GM13977 (cell line): ENCODE results near the gene SMARCC2.
A peak's percentile ranks its signal among the peaks of the same experiment; 100 is the strongest.

Source experiments
- DNase-seq: peaks from one replicate; pipeline ENCODE4 v3.0.0; 2012; ENCODE audit warnings: low spot score
- in situ Hi-C: fragments of 300-500 bp; cut with MboI; formaldehyde crosslinking; loops from one replicate; pipeline ENCODE4 v1.12.0; 2022; ENCODE audit warnings: low sequenced_read_pairs, low pct_unique_long_range_greater_than_20kb, mixed read lengths, inconsistent platforms; ENCODE audit not compliant: unreplicated experiment
- TF ChIP-seq, protein P1 (sequence below): IDR thresholded peaks from 2 replicates; pipeline ENCODE4 v1.5.1; 2012; ENCODE audit warnings: mild to moderate bottlenecking, control low read depth; ENCODE audit not compliant: insufficient read depth; ENCODE audit errors: extremely low read depth, missing control alignments

Gene SMARCC2

DNA sequence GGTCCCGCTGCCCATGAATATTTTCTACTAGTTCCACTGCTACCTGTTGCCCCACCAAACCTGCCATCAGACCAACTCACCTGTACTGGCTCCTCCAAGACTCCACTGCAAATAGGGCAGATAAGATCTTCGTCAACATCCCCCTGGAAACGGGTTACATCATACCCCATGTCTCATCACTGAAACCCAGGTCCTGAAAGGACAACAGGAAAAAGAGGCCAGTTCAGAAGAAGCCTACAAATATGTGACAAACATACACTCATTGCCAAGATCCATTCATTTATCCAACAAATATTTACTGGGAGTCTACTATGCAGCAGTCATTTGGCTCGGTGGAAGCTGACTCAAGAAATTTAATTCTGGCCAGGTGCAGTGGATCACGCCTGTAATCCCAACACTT lies 24.6 kb upstream of the SMARCC2 start:
- TF ChIP-seq, protein P1, sequence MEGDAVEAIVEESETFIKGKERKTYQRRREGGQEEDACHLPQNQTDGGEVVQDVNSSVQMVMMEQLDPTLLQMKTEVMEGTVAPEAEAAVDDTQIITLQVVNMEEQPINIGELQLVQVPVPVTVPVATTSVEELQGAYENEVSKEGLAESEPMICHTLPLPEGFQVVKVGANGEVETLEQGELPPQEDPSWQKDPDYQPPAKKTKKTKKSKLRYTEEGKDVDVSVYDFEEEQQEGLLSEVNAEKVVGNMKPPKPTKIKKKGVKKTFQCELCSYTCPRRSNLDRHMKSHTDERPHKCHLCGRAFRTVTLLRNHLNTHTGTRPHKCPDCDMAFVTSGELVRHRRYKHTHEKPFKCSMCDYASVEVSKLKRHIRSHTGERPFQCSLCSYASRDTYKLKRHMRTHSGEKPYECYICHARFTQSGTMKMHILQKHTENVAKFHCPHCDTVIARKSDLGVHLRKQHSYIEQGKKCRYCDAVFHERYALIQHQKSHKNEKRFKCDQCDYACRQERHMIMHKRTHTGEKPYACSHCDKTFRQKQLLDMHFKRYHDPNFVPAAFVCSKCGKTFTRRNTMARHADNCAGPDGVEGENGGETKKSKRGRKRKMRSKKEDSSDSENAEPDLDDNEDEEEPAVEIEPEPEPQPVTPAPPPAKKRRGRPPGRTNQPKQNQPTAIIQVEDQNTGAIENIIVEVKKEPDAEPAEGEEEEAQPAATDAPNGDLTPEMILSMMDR: no peak
- in situ Hi-C loops: no loop called here
- DNase-seq: no peak

DNA sequence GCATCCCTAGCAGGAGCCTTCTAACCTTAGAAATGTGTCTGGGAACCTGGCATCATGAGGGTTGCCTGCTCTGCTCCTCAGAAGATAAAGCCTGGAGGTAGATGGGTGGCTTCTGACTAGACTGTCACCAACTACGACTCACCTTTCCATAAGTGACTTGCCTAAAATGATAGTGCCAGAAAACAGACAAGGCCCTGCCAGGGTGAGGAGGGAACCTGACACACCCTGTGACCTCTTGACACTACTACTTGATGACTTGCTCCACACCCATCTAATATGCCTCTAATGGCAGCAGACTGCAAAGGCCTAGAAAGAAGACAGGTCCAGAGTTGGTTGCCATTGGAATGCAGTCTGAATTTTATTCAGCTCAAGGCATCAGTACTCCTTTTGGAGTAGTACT lies 23.1 kb upstream of the SMARCC2 start:
- no peak for DNase-seq
- TF ChIP-seq, protein P1: no peak
- in situ Hi-C loops: no loop called here

DNA sequence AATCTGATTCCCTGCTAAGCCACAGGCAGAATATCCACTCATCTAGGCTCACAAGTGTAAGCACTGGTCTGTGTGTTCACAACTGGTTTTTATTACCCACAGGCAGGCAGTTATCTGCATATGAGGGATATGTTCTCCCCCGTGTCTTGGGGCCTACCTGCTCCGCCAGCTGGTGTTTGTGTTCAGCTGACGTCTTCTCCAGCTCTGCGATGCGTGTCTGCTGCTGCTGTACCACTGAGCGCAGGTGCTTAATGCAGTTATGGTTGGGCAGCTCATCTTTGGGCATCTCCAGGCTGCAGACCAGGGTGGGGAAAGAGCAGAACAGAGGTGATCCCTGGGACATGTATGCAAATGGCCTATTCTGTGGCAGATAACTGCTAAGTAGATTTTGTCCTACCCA lies 18.7 kb upstream of the SMARCC2 start:
- in situ Hi-C loops: no loop called here
- DNase-seq: no peak
- TF ChIP-seq, protein P1: no peak

DNA sequence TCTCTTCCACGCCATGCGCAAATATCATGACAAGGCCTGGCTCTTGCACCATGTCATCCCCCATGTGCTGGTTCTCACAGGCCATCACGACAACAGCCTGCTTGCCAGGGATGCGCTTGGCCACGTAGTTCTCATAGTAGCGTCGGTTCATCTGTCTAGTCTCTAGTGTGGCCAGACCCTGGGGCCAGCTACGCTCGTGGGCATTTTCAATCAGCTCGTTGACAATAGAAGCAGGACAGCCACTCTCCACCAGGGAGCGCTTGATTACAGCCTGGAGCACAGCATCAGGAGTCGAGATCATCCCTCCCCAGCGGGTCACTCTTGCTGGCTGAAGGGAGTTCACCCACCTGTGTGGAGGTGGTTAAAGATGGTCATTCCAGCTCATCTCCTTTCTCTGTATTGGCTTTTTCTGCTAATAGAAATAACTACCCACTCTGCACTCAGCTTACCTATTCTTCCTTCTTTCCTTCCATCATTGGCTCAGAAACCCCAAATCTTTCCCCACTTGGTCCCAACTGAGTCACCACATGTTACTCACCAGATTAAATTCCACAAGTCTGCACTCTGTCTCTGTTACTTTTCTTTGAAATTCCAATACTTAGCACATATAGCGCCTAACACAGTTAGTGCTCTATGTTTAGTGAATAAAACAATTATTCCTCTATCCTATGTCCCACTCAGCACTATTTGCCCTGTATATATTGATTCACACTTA lies 17.3 kb upstream of the SMARCC2 start:
- DNase-seq: no peak
- in situ Hi-C loops: no loop called here
- TF ChIP-seq, protein P1: peak; percentile 53

DNA sequence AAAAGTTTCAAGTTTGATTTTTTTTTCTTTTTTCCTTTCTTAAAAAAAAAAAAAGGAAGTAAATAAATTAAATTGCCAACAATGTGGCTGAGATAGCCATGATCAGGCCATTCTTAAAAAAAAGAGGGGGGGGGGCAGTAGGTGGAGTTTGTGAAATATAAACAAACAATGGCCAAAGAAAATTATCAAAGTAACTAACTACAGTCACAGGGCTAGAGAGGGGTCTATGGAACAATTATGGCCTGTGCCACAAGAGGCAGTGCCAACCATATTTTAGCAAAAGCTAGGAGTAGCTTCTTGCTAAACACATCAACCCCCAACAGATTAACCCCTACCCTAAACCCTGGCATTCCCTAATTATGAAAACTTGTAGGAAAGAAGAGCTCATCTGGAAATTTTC lies 16.2 kb upstream of the SMARCC2 start:
- no peak for DNase-seq
- in situ Hi-C loops: no loop called here
- TF ChIP-seq, protein P1: no peak

DNA sequence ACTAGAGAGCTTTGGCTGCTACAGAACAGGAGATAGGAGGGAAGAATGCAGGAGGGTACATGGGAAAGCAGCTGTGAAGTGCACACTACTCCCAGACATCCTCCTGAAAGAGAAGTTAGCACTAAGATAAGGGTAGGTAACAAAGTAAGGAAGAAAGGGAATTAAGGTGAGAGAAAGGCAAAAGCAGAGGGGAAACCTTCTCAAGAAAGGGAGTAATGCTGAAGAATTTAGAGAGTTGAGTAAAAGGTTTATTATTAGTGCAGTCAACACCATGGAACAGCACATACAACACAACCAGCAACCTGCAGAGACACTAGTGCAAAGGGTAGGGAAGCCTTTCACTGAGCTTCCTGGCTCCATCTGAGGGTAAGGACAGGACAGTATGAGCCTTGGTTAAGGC lies 15.0 kb upstream of the SMARCC2 start:
- in situ Hi-C loops: no loop called here
- TF ChIP-seq, protein P1: no peak
- DNase-seq: no peak

DNA sequence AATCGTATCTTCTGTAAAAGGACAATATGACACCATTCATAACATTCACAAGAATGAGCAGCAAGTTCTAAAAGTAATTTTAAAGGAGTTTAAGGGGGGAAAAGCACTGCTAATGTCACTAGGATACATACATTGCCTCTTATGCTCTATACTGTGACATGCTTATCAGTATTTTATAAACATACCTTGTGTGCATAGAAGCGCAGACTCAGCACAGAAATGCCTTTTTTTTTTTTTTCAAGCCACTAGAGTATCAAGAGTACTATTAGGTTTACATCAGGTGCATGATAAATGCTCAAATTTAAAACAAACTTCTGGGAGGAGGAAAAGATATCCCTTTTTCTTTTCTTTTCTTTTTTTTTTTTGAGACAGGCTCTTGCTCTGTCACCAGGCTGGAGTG lies 13.6 kb upstream of the SMARCC2 start:
- no peak for DNase-seq
- TF ChIP-seq, protein P1: no peak
- in situ Hi-C loops: no loop called here
